GM13977 (cell line): ENCODE measurements around the gene S100P.
"Not testable (repeated sequence)": the region's sequence is repeated elsewhere in the genome, so short reads cannot be mapped to it uniquely, and the experiment has no call there.

Source experiments
- DNase-seq: peaks from one replicate; pipeline ENCODE4 v3.0.0; 2012; ENCODE audit warnings: low spot score
- in situ Hi-C: fragments of 300-500 bp; cut with MboI; formaldehyde crosslinking; loops from one replicate; pipeline ENCODE4 v1.12.0; 2022; ENCODE audit warnings: low sequenced_read_pairs, low pct_unique_long_range_greater_than_20kb, mixed read lengths, inconsistent platforms; ENCODE audit not compliant: unreplicated experiment
- TF ChIP-seq, protein P1 (sequence below): IDR thresholded peaks from 2 replicates; pipeline ENCODE4 v1.5.1; 2012; ENCODE audit warnings: mild to moderate bottlenecking, control low read depth; ENCODE audit not compliant: insufficient read depth; ENCODE audit errors: extremely low read depth, missing control alignments

Gene S100P

DNA sequence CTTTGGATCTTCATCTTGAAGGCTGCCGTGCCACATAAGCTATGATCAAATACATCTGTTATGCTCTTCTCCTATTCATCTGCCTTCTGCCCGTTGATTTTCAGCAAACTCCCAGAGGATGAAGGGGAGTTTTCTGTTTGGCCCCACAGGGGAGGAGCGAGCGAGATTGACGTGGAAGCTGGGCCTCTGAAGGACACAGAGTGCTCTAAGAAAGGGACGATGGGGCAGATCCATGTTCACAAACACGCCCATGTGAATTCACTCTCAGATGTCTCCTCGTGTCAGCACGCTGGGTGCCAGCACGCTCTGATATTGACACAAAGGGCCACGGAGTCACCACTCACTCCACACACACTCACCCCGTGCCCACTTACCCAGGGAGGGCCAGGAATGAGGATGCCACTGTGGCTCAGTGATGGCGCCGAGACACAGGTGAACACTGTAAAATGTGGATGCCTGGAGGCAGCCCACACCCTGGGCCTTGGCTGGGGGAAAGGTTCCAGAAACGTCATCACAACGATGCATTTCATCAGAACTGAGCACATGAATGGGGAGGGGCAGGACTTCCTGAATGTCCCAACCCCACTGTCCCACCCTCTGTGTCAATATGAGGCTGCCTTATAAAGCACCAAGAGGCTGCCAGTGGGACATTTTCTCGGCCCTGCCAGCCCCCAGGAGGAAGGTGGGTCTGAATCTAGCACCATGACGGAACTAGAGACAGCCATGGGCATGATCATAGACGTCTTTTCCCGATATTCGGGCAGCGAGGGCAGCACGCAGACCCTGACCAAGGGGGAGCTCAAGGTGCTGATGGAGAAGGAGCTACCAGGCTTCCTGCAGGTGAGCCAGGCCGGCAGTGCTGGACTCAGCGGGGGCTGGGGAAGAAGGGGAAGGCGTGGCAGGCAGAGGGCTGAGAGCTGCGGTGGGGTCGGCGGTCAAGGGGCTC is at the start of gene S100P:
Gene S100P, plus strand, starts transcription at position 648 of the 946 bp plus-strand sequence. Its CDS starts 55 bp downstream, at position 703.
- TF ChIP-seq, protein P1, sequence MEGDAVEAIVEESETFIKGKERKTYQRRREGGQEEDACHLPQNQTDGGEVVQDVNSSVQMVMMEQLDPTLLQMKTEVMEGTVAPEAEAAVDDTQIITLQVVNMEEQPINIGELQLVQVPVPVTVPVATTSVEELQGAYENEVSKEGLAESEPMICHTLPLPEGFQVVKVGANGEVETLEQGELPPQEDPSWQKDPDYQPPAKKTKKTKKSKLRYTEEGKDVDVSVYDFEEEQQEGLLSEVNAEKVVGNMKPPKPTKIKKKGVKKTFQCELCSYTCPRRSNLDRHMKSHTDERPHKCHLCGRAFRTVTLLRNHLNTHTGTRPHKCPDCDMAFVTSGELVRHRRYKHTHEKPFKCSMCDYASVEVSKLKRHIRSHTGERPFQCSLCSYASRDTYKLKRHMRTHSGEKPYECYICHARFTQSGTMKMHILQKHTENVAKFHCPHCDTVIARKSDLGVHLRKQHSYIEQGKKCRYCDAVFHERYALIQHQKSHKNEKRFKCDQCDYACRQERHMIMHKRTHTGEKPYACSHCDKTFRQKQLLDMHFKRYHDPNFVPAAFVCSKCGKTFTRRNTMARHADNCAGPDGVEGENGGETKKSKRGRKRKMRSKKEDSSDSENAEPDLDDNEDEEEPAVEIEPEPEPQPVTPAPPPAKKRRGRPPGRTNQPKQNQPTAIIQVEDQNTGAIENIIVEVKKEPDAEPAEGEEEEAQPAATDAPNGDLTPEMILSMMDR: no peak
- in situ Hi-C loops: no loop called here
- DNase-seq: no peak

DNA sequence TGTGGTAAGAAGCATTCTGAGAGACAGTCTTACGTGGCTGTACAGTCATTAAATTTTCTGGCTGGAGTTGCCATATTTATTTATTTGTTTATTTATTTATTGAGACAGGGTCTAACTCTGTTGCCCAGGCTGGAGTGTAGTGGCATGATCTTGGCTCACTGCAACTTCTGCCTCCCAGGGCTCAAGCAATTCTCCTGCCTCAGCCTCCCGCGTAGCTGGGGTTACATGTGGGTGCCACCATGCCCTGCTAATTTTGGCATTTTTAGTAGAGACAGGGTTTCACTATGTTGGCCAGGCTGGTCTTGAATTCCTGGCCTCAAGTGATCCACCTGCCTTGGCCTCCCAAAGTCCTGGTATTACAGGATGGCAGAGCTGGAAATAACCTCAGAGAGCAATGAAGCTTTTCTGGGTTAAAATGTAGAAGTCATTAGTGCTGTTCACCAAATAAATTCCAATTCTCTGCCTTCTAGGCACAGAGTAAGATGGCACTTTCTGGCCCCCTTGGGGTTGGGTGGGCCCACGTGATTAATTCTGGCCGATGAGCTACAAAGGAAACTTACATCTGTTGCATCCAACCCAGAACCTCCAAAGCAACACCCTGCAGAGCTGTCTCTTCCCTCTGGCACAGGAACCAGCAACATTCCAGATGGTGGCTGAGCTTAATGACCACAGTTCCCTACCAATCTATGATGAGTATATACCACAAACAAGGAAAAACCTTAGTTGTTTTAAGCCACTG is 48.7 kb upstream of the S100P start:
- in situ Hi-C loops: no loop called here
- DNase-seq: no peak
- TF ChIP-seq, protein P1: no peak

DNA sequence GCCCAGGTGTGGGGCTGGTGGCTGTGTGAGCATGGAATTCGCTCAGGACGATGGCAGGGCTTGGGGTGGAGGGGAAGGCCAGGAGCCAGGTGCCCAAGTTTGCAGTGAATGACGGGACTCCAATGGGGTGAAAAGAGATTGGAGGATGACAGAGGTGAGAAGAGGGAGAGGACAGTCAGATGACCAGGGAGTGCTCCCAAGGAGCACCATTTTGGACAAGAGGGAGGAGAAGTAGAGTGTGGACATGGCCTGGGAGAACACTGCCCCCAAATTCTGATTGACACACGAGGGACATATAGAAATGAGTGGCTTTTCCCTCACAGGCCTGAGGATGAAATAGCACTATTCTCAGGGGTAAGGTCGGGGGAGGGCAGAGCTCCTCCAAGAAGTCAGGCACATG is 46.5 kb upstream of the S100P start:
- in situ Hi-C loops: no loop called here
- TF ChIP-seq, protein P1: no peak

DNA sequence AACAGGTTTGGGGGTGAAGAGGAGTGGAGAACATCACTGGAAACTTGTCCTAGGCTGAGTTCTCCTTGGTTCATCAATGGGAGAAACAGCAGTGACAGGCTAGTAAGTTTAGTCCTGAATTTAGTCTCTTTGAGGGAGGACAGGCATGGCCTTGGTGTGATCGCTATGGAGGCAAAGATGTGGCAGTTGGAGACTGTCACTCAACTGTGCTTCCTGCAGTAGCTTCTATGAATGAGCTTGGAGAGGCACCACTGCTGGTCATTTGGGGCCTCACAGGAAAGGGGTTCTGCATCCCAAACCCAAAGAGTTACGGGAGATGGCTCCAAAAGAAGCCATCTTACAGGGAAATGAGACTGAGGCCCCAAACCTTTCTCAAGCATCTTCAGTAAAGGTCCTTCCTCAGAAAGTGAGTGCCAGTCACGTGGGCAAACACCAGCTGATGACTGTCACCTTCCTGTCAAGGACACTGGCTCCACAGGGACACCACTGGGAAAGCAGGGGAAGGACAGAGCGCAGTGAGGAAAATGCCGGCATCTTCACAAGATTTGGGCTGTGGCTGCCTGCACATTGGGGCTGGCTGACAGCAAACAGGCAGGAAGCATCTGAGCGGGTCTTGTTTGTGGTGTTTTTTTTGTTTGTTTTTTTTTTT is 46.0 kb upstream of the S100P start:
- no peak for DNase-seq
- in situ Hi-C loops: no loop called here
- TF ChIP-seq, protein P1: no peak

More for the DNA sequence above, 46.5 kb upstream of the S100P start:
- no peak for DNase-seq

DNA sequence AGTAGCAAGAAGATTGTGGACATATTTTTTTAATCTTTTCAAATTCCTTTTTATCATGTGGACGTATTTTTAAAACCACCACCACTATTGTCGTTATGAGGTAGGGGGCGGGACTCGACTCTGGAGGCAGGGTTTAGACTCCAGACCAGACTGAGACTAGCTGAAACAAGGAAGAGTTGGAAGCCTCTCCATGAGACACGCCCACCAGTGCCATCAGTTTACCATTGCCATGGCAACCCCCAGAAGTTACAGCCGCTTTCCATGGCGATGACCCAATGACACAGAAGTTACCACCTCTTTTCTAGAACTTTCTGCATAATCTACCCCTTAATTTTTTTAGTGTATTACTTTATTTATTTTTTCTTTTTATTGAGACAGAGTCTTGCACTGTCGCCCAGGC is 44.5 kb upstream of the S100P start:
- in situ Hi-C loops: no loop called here
- DNase-seq: no peak
- TF ChIP-seq, protein P1: no peak

DNA sequence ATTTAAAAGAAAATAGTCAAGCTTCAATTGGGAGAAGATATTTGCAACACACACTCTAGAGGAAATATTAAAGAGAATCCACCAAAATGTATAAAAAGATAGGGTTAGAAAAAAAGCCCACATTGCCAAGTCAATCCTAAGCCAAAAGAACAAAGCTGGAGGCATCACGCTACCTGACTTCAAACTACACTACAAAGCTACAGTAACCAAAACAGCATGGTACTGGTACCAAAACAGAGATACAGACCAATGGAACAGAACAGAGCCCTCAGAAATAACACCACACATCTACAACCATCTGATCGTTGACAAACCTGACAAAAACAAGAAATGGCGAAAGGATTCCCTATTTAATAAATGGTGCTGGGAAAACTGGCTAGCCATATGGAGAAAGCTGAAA is 39.5 kb upstream of the S100P start:
- in situ Hi-C loops, DNase-seq: not testable (repeated sequence)

DNA sequence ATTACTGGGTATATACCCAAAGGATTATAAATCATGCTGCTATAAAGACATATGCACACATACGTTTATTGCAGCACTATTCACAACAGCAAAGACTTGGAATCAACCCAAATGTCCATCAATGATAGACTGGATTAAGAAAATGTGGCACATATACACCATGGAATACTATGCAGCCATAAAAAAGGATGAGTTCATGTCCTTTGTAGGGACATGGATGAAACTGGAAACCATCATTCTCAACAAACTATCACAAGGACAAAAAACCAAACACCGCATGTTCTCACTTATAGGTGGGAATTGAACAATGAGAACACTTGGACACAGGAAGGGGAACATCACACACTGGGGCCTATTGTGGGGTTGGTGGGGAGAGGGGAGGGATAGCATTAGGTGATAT is 38.4 kb upstream of the S100P start:
- DNase-seq, in situ Hi-C loops: not testable (repeated sequence)
